Activated effector memory CD4-positive, alpha-beta T cell treated with Interleukin-2 at 50 U/mL for 16 hours (primary cell): ENCODE measurements around the gene CRY2.
A peak's percentile ranks its signal among the peaks of the same experiment; 100 is the strongest.

Experiments used
- DNase-seq: peaks from one replicate; pipeline ENCODE4 v3.0.0-alpha.2; 2020

CRY2 gene

DNA sequence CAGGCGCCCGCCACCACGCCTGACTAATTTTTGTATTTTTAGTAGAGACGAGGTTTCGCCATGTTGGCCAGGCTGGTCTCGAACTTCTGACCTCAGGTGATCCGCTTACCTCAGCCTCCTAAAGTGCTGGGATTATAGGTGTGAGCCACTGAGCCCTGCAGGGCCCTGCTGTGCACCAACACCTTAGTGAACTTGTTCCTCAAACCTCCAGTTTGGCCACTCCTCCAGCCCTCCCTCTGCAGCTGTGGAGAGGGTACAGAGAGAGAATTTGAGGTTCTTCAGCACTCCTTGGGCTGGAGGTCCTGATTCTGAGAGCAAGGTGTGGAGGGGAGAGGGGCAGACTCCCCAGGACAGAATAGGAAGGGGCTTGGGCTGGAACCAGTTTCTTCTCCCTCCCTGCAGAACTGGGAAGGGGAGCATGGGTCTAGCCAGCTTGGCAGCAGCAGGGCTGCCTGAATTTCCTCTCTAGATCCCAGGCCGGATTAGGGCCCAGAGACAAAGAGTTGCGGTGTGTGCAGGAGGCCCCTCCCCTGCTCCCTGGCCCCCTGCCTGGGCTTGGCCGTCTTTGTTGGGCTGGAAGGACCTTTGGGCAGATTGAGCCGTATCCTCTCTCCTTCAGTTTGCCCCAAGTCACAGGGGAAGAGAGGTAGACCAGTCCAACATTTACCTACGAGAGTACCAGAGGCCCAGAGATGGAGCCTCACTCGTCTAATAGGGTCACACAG is 72.7 kb downstream of the CRY2 start:
- DNase-seq: no peak

DNA sequence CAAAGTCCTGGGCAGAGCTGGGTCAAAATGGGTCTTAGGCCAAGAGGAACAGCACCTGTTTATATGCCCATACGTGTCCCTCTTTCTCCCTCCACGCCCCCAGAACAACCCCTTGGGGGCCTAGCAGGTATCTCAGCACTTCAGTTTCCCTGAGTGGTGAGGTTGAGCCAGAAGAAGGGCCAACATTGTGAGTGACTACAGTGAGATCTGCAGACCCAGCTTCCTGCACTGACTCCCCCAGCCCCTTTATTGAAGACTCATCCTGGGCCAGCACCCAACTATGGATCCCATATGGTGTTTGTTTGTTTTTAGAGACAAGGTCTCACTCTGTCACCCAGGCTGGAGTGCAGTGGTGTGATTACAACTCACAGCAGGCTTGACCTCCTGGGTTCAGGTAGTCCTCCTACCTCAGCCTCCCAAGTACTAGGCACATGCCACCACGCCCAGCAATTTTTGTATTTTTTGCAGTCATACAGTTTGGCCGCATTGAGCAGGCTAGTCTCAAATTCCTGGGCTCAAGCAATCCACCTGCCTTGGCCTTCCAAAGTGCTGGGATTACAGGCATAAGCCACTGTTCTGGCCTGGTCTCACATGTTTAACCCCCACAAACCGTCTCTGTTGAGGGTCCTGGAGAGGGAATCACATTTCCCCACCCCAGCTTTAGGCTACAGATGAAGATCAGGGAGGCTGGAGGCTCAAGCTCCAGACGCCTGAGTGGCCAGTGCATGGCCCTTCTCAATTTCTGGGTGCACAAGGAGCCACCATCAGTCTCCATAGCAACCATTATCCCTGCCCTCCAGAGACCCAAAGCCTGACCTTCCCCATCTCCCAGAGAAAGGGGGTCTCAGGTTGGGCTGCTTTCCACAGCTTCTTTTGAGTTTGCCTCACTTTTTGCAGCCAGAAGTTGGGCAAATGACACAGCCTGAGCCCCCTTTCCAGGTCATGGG is 73.5 kb downstream of the CRY2 start:
- DNase-seq: no peak

DNA sequence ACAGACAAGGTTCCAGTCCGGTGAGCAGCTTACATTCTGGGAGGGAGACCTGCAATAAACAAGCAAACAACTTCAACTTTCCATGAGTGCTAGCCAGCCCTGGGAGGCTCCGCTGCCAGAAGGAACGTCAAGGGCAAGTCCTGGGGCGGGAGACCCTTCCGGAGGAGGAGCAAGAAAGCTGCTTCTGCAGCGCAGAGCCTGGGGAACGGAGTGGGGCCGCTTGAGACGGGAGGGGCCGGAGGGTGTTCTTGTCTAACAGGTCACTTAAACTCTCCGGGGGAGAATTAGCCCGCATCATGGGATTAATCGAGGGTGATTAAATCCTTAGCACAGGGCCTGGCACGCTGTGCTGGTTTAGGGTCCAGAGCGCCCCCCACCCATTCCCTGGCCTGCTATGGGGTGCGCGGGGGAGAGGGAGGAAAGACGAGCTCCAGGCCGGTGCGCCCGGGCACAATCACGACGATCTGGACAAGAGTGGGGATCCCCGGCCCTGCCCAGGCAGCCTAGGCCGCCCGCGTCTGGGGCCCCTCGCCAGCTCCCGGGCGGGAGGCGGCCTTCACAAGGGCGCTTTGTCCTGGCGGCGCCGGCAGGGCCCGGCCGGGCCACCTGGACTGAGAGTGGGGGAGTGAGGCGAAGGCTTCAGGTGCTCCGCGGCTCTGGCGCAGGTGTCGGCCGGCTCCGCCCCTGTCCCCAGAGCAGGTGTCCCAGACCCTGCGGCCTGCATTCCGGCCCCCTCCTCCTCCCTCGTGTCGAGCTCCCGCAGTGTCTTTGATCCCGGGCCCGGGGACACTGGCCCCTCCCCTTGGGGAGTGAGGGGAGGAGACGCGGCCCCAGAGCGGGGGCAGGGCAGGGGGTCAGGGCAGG is 74.5 kb downstream of the CRY2 start:
- no peak for DNase-seq

DNA sequence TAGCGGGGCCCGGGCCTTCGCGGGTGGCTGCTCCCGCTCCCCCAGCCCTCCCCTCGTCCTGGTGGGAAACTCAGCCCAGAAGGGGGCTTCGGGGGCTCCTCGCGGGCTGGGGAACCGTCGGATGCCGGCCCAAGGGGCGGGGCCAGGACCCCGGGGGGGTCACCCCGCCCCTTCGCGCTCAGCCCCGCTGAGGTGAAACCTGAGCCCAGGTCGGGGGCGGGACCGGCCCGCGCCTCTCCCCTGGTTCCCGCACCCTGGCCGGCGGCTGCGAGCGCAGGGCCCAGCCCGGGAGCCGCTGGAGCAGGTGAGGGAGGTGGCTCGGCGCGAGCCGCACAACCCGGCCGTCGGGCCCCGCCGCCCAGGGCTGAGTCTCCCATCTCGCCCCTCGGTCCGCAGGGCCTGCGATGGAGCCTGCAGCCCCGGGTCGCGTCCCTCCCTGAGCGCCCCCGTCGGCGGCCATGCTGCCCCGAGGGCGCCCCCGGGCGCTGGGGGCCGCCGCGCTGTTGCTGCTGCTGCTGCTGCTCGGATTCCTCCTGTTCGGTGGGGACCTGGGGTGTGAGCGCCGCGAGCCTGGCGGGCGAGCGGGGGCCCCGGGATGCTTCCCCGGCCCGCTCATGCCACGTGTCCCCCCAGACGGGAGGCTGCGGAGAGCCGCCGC is 75.3 kb downstream of the CRY2 start, which contains the start of gene LARGE2:
LARGE2 (plus strand) TSS at position 232 of the 658 bp plus-strand sequence; CDS start at position 459, 227 bp downstream.
- no peak for DNase-seq

DNA sequence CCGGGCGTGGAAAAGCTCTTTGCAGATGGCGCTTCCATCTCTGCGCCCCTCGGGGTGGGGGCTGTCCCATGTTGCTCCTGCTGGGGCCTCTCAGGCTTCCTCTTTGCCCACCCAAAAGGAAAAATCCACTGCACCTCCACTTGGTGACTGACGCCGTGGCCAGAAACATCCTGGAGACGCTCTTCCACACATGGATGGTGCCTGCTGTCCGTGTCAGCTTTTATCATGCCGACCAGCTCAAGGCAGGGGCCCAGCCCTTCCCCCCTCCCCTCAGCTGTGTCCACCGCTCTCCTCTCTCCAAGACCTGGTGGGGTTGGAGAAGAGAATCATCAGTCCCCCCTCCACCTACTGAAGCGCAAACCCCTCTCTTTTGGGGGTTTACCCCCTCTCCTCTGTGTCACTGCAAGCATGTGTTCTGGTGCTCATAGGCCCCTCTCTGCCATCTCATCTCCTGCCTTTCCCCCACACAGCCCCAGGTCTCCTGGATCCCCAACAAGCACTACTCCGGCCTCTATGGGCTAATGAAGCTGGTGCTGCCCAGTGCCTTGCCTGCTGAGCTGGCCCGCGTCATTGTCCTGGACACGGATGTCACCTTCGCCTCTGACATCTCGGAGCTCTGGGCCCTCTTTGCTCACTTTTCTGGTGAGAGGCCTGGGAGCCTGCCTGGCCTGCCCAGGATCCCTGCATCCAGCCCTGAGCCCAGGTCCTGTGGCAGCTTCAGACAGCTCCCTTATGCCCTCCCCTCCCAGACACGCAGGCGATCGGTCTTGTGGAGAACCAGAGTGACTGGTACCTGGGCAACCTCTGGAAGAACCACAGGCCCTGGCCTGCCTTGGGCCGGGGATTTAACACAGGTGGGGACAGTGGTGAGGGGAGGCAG is 77.0 kb downstream of the CRY2 start:
- no peak for DNase-seq

DNA sequence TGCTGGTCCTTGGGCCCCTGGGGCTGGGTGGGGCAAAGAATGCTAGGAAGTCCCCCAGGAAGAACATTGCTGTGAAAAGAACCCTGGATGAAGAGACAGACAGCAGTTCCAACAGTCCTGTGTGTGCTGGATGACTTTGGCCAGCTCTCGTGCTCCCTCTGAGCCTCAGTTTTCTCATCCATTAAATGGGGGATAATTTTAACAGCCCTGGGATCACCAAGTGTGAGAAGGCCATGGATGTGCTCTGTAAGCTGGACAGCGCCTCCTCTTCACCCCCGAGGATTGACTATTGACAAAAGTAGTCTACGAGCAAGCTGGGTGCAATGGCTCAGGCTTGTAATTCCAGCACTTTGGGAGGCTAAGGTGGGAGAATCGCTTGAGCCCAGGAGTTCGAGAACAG is 77.7 kb downstream of the CRY2 start:
- no peak for DNase-seq

DNA sequence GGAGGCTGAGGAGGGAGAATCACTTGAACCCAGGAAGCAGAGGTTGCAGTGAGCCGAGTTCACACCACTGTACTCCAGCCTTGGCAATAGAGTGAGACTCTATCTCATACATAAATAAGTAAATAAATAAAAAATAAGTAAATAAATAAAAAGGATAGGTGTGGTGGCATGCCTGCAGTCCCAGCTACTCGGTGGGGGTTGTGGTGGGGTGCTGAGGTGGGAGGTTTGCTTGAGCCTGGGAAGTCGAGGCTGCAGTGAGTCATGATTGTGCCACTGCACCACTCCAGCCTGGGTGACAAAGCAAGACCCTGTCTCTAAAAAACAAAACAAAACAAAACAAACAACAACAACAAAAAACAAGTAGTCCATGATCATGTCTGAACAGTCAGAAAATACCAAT is 78.3 kb downstream of the CRY2 start:
- DNase-seq: no peak

DNA sequence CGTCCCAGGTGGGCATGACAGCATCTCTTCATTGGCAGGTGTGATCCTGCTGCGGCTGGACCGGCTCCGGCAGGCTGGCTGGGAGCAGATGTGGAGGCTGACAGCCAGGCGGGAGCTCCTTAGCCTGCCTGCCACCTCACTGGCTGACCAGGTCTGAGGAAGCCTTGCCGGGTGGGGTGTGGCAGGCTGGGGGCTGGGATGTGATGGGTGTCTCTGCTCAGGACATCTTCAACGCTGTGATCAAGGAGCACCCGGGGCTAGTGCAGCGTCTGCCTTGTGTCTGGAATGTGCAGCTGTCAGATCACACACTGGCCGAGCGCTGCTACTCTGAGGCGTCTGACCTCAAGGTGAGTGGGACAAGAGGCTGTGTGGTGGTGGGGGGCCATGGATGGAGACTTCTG is 78.7 kb downstream of the CRY2 start:
- DNase-seq: no peak

DNA sequence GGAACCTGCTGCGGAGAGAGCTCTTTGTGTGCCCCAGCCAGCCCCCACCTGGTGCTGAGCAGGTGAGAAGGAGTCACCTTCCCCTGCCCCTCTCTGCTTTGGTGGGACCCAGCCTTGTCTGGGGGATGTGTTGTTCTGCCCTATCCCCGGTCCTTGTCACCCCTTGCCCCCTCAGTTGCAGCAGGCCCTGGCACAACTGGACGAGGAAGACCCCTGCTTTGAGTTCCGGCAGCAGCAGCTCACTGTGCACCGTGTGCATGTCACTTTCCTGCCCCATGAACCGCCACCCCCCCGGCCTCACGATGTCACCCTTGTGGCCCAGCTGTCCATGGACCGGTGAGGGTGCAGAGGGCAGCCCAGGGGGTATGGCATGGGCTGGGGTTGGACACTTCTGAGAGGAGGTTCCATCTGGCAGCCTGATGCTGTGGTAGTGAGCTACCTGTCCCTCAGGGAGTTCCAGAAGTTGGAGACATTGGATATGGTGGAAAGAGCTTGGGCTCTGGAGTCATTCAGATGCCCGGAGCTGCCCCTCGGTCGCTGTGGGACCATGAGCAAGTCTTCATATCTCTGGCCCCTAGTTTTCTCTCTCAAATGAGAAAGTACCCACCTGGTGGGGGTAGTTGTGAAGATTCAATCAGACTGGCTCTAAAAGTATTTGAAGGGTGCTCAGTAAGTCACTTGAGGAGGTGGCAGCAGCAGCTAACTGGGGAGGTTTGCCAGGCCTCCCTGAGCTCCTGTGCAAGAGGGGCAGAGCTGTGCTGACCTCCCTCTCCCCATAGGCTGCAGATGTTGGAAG is 79.5 kb downstream of the CRY2 start:
- no peak for DNase-seq

DNA sequence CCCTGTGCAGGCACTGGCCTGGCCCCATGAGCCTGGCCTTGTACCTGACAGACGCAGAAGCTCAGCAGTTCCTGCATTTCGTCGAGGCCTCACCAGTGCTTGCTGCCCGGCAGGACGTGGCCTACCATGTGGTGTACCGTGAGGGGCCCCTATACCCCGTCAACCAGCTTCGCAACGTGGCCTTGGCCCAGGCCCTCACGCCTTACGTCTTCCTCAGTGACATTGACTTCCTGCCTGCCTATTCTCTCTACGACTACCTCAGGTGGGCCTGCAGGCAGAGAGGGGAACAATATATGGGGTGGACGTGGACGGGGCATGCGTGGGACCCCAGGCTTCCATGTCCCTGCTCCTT is 80.0 kb downstream of the CRY2 start:
- DNase-seq: no peak

DNA sequence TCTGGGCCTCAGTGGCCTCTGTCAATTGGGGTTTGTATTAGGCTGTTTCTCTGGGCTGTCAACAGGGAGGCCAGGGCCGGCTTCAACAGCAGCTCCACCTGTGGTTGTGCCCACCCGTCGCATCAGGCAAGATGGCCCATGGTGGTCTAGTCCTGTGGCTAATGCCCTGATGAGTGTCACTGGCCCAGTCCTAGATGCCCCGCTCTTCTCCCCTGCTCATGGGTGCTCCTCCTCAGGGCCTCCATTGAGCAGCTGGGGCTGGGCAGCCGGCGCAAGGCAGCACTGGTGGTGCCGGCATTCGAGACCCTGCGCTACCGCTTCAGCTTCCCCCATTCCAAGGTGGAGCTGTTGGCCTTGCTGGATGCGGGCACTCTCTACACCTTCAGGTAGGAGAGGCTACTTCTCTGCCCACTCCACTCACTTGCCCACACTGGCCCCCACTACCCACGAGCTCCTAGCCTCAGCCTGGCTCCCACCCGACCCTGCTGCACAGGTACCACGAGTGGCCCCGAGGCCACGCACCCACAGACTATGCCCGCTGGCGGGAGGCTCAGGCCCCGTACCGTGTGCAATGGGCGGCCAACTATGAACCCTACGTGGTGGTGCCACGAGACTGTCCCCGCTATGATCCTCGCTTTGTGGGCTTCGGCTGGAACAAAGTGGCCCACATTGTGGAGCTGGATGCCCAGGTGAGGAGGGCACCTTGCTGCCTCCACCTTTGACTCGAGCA is 80.6 kb downstream of the CRY2 start:
- DNase-seq: no peak

DNA sequence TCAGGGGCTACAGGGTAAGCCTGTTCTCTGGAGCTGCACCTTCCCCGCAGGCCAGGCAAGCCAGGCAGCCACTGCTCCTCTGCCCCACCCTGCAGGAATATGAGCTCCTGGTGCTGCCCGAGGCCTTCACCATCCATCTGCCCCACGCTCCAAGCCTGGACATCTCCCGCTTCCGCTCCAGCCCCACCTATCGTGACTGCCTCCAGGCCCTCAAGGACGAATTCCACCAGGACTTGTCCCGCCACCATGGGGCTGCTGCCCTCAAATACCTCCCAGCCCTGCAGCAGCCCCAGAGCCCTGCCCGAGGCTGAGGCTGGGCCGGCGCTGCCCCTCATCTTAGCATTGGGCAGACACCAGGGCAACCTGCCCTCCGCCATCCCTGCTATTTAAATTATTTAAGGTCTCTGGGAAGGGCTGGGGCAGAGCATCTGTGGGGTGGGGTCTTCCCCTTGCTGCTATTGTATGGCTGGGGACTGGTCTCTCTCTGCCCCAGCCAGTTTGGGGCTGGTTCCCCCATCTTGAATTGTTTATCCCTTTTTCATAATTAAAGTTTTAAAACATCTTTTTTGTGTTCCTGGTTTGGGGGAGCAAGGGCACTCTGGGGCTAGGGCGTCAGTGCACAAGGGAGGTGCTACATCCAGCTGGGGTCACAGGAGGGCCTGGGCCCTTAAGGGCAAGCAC is 81.4 kb downstream of the CRY2 start:
- no peak for DNase-seq

DNA sequence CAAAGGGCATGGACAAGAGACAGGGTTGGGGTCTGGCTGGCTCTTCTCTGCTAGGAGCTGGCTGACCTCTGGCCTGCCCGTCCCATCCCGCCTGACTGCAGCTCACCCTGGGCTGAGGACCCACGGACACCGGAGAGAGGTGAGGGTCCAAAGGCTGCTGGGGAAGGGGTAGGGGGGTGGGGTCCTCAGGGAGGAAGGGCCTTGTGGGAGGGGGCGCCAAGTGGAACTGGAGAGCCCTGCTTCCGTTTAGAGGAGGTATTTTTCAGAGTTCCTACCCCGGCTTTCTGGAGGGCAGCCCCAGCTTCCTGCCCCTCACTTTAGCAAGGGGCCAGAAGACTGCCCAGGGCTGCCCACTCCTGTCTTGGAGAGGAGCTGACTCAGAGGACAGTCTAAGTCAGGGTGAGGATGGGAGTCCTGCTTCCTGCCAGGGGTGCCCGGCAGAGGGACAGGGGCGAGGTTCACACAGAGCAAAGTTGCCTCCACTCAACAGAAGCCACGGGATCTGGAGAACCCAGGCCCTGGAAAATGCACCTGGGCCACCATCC is 82.3 kb downstream of the CRY2 start:
- DNase-seq: no peak

DNA sequence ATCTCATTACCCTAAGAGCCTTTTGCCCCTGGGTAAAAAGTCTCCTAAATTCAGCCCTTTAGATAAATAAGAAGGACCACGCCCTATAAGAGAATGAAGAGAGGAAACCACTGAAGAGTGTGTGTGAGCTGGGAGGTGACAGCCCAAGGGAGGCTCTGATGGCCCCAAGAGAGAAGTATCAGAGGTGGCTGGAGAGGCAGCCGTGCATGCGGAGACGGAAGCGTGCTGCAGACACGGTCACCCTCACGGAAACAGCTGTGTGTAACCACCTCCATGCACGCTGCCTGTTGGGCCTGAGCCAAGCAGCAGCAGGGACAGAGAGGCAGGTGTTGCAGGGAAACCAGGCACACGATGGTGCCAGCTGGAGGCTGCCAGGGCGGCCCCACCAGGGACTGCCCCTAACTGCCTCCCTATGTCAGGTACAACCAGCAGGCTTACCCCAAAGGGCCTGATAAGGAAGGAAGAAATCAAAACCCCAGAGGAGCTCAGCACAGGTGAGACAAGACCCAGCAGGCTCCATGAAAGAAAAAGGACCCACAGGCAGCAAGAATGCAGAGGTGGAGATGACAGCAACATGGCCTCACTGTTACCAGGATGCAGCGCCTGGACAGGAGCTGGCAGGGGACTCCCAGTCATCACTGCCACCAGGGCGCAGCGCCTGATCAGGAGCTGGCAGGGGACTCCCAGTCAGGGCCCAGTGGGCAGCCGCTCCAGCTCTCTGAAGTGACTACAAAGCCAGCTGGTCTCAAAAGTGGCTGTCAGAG is 82.9 kb downstream of the CRY2 start:
- DNase-seq: peak; percentile 34

DNA sequence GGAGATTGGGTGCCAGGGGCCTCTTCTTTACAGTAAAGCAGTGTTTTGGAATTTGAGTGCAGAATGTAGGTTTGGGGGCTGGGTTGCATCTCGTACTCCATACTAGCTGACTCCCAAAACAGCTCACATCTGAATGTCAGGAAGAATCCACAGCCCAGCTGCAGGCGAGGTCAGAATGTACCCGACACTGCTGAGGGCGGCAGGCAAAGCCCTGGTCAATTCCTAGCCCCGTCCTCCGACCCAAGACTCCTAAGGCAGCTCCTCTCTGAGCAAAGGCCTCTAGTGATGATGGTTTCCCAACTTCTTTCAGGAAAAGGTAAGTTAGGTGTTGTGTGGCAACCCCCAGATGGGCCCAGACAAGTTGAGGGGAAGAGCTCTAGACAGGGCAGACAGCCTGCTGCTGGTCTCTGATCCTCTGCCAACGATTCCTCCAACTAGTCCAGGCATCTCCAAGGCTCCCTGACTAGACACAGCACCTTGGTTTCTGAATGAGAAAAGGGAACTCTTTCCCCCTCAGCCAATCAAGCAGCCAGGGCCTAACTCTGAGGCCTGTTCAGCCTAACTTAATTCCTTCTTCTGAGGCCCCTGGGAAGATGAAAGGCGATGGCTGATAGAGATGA is 83.8 kb downstream of the CRY2 start:
- DNase-seq: no peak

DNA sequence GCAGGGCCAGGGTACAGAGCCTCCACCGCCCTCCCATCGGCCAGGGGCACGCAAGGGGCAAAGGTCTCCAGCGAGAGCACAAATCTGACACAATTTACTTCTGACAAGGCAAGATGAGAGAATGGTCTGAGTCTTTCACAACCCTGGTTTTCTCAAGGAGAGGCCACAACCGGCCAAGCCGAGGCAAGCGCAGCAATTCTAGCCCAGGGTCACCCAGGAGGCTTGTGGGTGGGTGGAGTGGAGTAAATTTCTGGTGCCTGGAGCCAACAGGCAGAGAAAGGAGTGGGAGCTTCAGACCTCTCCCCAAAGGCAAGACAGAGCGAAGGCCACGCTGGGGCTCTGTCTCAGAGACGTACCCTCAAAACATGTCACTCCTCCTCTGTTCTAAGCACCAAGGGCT is 84.5 kb downstream of the CRY2 start:
- DNase-seq: no peak

DNA sequence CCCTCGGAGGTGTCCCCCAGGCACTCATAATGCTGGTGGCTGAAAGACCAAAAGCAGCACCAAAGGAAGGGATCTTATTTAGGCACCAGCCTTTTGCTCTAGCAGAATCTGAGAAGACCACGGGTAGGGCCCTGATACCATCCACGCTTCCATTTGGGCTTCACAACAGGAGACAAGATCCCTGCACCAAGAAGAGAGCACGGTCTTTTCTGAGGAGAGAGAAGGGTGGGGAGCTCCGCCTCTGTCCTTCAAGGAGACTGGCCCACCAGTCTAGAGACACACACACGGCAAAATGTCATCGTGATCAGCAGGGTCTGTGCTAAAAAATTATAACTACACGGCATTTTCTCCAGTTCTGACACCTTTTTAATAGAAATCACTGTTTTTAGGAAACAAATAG is 84.9 kb downstream of the CRY2 start:
- DNase-seq: no peak
